Activated T-cell treated with anti-CD3 and anti-CD28 coated beads, Interleukin-2, amount 50 U/mL, for 4 hours (primary cell): ENCODE data around the gene CBX2. TPM values are rescaled to one million over a fixed set of nuclear protein-coding genes. Genes with fewer than 3 reads are reported as not detected.
"Not testable (repeated sequence)": the region's sequence is repeated elsewhere in the genome, so short reads cannot be mapped to it uniquely, and the experiment has no call there.

ENCODE experiments used
- ATAC-seq, 2 donors: fragments of 200-7000 bp; cut with Tn5 transposase; one replicate each; pipeline ENCODE4 v1.10.0; 2021
- DNase-seq: peaks from one replicate; pipeline ENCODE4 v3.0.0-alpha.2; 2020
- H3K27me3 Mint-ChIP-seq: one replicate; pipeline ENCODE4 v1.8.0; 2021; ENCODE audit warnings: low read depth, mixed read lengths
- H3K36me3 Mint-ChIP-seq: one replicate; pipeline ENCODE4 v1.8.0; 2022; ENCODE audit warnings: mixed read lengths; ENCODE audit not compliant: insufficient read depth
- H3K4me1 Mint-ChIP-seq: one replicate; pipeline ENCODE4 v1.8.0; 2021; ENCODE audit warnings: low read depth, mixed read lengths
- H3K4me3 Mint-ChIP-seq: one replicate; pipeline ENCODE4 v1.8.0; 2021; ENCODE audit warnings: mild to moderate bottlenecking, moderate library complexity, mixed read lengths
- H3K9me3 Mint-ChIP-seq: one replicate; pipeline ENCODE4 v1.8.0; 2021; ENCODE audit warnings: mixed read lengths
- total RNA-seq, 3 donors: library from RNA; stranded (reverse); gene quantifications; one replicate each; pipeline ENCODE4 v1.2.1, GENCODE V29; 2021

Gene CBX2
- total RNA-seq, 3 donors from 2014 or later: 1.0 to 2.6 (median 1.4) TPM

GRCh38 chr17:79750650-79751545 is 27.1 kb upstream of the CBX2 start:
- no peaks in the 10 kb centered on the region for H3K9me3 Mint-ChIP-seq
- no peaks in the 10 kb centered on the region for H3K36me3 Mint-ChIP-seq
- peaks cover 48% of the 10 kb centered on the region for H3K27me3 Mint-ChIP-seq
- DNase-seq: no peak
- no peak for ATAC-seq
- peaks cover 14% of the 10 kb centered on the region for H3K4me1 Mint-ChIP-seq
- H3K4me3 Mint-ChIP-seq: no peak overlapping the region

- DNase-seq (no peak), ATAC-seq (peak; percentile 38 to 43)
- Mint-ChIP-seq H3K27me3 (peaks cover 41% of the 10 kb centered on the region), H3K36me3 (no peaks in the 10 kb centered on the region), H3K9me3 (no peaks in the 10 kb centered on the region), H3K4me1 (peaks cover 6% of the 10 kb centered on the region), H3K4me3 (no peak overlapping the region)
Measured at GRCh38 chr17:79752175-79752574, 25.8 kb upstream of the CBX2 start.

DNA sequence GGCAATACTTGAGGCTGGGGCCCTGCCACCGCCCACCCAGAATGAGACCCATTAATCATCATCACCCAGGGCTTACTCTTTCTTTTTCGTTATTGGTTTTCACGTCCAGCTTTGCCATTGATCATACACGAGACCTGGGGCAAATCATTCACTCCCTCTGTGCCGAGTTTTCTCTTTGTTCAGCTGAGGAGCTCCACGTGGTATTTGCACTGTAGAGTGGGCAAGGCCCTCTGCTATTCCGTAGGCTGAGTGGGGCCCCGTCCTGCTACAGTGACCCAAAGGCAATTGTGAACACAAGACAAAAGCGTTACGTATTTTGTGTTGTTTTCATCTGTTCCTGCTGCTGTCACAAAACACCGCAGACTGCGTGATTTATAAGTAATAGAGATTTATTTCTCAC is 23.6 kb upstream of the CBX2 start:
- no peaks in the 10 kb centered on the region for H3K9me3 Mint-ChIP-seq
- DNase-seq (no peak), ATAC-seq (no peak)
- no peak overlapping the region for H3K4me3 Mint-ChIP-seq
- peaks cover 34% of the 10 kb centered on the region for H3K27me3 Mint-ChIP-seq
- H3K36me3 Mint-ChIP-seq: no peaks in the 10 kb centered on the region
- H3K4me1 Mint-ChIP-seq: peaks cover 1% of the 10 kb centered on the region

GRCh38 chr17:79754903-79755302 is 23.0 kb upstream of the CBX2 start:
- H3K36me3 Mint-ChIP-seq, DNase-seq, H3K4me3 Mint-ChIP-seq, ATAC-seq, H3K9me3 Mint-ChIP-seq, H3K4me1 Mint-ChIP-seq: not testable (repeated sequence)
- H3K27me3 Mint-ChIP-seq: peaks cover 29% of the 10 kb centered on the region

- Mint-ChIP-seq H3K36me3 (no peaks in the 10 kb centered on the region), H3K4me3 (no peak overlapping the region), H3K9me3 (no peaks in the 10 kb centered on the region), H3K27me3 (peaks cover 26% of the 10 kb centered on the region), H3K4me1 (peaks cover 1% of the 10 kb centered on the region)
- DNase-seq: no peak
- no peak for ATAC-seq
Measured at GRCh38 chr17:79755591-79755990, 22.4 kb upstream of the CBX2 start.

- no peak overlapping the region for H3K4me3 Mint-ChIP-seq
- ATAC-seq: no peak
- no peaks in the 10 kb centered on the region for H3K4me1 Mint-ChIP-seq
- H3K9me3 Mint-ChIP-seq: no peaks in the 10 kb centered on the region
- H3K36me3 Mint-ChIP-seq: no peaks in the 10 kb centered on the region
- H3K27me3 Mint-ChIP-seq: peaks cover 16% of the 10 kb centered on the region
- no peak for DNase-seq
Measured at GRCh38 chr17:79757140-79757745, 20.7 kb upstream of the CBX2 start.

GRCh38 chr17:79758271-79758670 is 19.7 kb upstream of the CBX2 start:
- H3K9me3 Mint-ChIP-seq: no peaks in the 10 kb centered on the region
- DNase-seq (no peak), ATAC-seq (no peak)
- peaks cover 15% of the 10 kb centered on the region for H3K27me3 Mint-ChIP-seq
- no peaks in the 10 kb centered on the region for H3K4me1 Mint-ChIP-seq
- H3K4me3 Mint-ChIP-seq: no peak overlapping the region
- no peaks in the 10 kb centered on the region for H3K36me3 Mint-ChIP-seq

GRCh38 chr17:79760197-79760906 is 17.6 kb upstream of the CBX2 start:
- DNase-seq (no peak), ATAC-seq (no peak)
- Mint-ChIP-seq H3K36me3 (no peaks in the 10 kb centered on the region), H3K27me3 (peaks cover 12% of the 10 kb centered on the region), H3K4me3 (no peak overlapping the region), H3K9me3 (no peaks in the 10 kb centered on the region), H3K4me1 (no peaks in the 10 kb centered on the region)

DNA sequence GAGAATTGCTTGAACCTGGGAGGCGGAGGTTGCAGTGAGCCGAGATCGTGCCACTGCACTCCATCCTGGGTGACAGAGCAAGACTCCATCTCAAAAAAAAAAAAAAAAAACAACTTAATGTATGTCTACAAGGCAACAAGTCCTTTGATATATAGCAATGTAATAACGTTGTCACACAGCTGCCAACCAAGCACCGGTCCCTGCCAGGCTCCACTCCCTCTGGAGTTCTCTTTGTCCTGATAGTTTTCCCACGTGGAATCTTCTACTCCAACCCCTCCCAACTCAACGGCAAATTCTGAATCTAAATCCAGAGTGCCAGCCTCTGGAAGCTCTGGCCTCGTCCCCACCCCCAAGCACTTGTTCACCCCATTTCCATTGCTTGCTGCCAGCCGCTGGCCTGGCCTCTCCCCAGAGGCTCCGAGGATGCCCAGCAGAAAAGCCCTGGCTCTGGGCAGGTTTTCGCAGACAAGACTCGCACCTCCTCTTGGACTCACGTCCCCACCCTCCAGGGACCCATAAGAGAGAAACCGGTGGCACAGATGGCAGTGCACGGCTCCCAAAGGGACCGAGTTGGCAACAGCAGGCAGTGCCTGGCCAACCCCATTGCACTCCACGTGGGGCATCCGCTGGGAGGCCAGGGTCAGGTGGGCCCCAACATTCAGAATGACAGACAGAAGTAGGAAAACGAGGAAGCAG is 15.9 kb upstream of the CBX2 start:
- Mint-ChIP-seq H3K4me3 (no peak overlapping the region), H3K36me3 (no peaks in the 10 kb centered on the region), H3K27me3 (peaks cover 11% of the 10 kb centered on the region), H3K4me1 (no peaks in the 10 kb centered on the region), H3K9me3 (no peaks in the 10 kb centered on the region)
- ATAC-seq (no peak), DNase-seq (no peak)

DNA sequence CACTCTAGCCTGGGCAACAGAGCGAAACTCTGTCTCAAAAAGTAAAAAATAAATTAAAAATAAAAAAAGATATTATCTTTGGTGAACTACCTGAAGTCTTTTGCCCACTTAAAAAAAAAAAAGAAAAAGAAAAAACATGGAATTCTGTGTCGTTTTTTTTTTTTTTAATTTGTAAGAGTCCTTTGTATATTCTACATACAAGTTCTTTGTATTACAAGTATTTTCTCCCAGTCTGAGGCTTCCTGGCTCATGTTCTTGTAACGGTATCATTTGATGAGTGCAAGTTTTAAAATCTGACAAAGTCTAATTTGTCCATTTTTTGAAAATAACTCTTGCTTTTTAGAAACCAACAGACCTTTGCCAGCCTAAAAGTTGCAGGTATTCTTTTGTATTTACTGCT is 12.2 kb upstream of the CBX2 start:
- H3K4me1 Mint-ChIP-seq: no peaks in the 10 kb centered on the region
- H3K27me3 Mint-ChIP-seq: peaks cover 24% of the 10 kb centered on the region
- DNase-seq: no peak
- ATAC-seq: no peak
- no peak overlapping the region for H3K4me3 Mint-ChIP-seq
- H3K9me3 Mint-ChIP-seq: no peaks in the 10 kb centered on the region
- no peaks in the 10 kb centered on the region for H3K36me3 Mint-ChIP-seq

GRCh38 chr17:79769570-79770506 is 8.1 kb upstream of the CBX2 start:
- peaks cover 43% of the 10 kb centered on the region for H3K27me3 Mint-ChIP-seq
- H3K36me3 Mint-ChIP-seq: no peaks in the 10 kb centered on the region
- H3K4me3 Mint-ChIP-seq: no peak overlapping the region
- ATAC-seq (no peak), DNase-seq (no peak)
- H3K4me1 Mint-ChIP-seq: no peaks in the 10 kb centered on the region
- H3K9me3 Mint-ChIP-seq: no peaks in the 10 kb centered on the region

DNA sequence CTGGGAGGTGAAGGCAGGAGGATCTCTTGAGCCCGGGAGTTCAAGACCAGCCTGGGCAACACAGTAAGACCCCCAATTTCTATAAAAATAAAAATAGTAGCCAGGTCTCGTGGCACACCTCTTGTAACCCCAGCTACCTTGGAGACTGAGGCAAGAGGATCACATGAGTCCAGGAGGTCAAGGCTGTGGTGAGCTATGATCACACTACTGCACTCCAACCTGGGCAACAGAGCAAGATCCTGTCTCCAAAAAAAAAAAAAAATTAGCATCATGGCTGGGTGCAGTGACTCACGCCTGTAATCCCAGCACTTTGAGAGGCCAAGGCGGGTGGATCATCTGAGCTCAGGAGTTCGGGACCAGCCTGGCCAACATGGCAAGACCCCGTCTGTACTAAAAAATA is 6.7 kb upstream of the CBX2 start:
- H3K9me3 Mint-ChIP-seq: no peaks in the 10 kb centered on the region
- DNase-seq: no peak
- no peaks in the 10 kb centered on the region for H3K36me3 Mint-ChIP-seq
- no peak for ATAC-seq
- peaks cover 54% of the 10 kb centered on the region for H3K27me3 Mint-ChIP-seq
- H3K4me1 Mint-ChIP-seq: no peaks in the 10 kb centered on the region
- no peak overlapping the region for H3K4me3 Mint-ChIP-seq

DNA sequence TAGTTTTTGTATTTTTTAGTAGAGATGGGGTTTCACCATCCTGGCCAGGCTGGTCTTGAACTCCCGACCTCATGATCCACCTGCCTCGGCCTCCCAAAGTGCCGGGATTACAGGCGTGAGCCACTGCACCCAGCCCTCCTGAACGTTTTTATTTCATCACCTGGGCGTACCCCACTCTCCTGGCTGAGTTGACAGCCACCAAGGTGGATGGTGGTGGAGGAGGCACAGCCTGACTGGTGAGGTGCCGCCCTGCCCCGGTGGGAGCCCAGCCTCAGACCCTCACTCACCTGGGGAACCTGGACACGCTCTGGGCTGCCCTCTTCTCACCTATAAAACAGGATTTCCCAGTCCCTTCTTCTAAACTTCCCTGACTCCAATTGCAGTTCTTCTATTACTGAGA is 5.2 kb upstream of the CBX2 start:
- H3K36me3 Mint-ChIP-seq, H3K4me1 Mint-ChIP-seq, H3K4me3 Mint-ChIP-seq, ATAC-seq, H3K9me3 Mint-ChIP-seq, DNase-seq: not testable (repeated sequence)
- peaks cover 61% of the 10 kb centered on the region for H3K27me3 Mint-ChIP-seq
